Activated CD4-positive, alpha-beta T cell treated with anti-CD3 and anti-CD28 coated beads, Interleukin-10, Interleukin-2, amounts not matched to agents 100 ng/mL and 50 ng/mL, durations not matched to agents 16 hours and 8 hours (primary cell): ENCODE measurements around the gene ACTR6.

Source experiments
- DNase-seq: peaks from one replicate; pipeline ENCODE4 v3.0.0-alpha.2; 2020

Gene ACTR6

GRCh38 chr12:100268835-100269564 lies 68.4 kb downstream of the ACTR6 start:
- DNase-seq = no peak

- no peak for DNase-seq
Observed at GRCh38 chr12:100273782-100274181, 73.2 kb downstream of the ACTR6 start.
